Dermis microvascular lymphatic vessel endothelial cell (primary cell): ENCODE results near the gene GBX1. TPM values are rescaled to one million over a fixed set of nuclear protein-coding genes. Genes with fewer than 3 reads are reported as not detected.

ENCODE experiments used
- DNase-seq, 2 donors: peaks; one replicate each; pipeline versions ENCODE4 v3.0.0 to v3.0.0-alpha.2; 2010; ENCODE audit warnings: low read depth in 2 of 2
- total RNA-seq: library from RNA; depleted of rRNA; stranded (reverse); fragments of >200 nt; gene quantifications from 2 replicates; pipeline ENCODE4 v1.2.1, GENCODE V29; 2014

The GBX1 gene
- total RNA-seq, 1 donor from 2014 or later, result not detected

DNA sequence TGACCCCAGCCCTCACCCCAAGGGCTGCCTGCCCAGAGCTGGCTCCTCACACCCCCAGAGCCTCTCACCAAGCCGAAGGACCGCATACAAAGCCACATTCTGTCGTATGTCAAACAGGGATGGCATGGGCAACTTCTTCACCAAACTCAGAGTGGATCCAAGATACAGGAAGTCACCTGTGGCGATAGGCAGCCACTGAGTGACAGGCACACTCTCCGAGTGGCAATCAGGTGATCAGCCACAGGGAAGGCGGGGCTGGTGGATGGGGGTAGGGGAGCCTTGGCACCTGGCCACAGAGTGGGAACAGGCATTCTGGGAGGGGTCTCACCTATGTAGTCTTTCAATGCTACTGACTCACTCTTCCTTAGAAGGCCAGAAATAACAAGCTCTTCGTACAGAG, 26.7 kb upstream of the GBX1 start:
- no peak for DNase-seq

DNA sequence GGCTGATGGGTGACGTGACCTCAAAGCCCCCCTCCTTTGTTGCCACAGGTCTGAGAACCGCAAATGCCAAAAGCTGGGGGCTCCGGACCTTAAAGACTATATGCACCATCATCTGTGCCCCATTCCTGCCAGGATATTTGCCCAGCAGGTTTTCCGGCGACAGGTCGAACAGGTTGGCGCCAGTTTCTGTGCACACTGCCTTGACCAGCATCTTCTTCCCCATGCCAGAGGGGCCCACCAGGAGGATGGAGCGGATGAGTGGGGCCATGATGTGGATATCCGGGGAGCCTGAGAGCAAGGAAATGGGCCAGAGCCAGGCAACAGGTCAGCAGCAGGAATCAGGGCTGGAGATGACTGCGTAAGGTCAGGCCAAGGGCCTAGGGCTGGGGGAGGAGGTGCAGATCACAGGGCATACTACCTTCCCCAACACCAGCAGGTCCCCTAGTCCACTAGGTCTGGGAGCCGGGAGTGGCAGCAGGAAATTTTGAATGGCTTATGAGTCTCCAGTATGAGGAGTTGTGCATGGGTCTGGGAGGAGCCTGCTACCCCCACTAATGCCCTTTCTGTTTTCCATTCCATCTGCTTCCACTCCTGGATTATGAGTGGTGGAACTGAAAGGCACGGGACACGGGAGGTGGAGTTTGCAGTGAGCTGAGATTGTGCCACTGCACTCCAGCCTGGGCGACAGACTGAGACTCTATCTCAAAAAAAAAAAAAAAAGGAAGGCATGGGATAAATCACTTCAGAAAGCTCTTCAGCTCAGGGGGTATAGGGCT, 25.9 kb upstream of the GBX1 start:
- DNase-seq, result no peak

DNA sequence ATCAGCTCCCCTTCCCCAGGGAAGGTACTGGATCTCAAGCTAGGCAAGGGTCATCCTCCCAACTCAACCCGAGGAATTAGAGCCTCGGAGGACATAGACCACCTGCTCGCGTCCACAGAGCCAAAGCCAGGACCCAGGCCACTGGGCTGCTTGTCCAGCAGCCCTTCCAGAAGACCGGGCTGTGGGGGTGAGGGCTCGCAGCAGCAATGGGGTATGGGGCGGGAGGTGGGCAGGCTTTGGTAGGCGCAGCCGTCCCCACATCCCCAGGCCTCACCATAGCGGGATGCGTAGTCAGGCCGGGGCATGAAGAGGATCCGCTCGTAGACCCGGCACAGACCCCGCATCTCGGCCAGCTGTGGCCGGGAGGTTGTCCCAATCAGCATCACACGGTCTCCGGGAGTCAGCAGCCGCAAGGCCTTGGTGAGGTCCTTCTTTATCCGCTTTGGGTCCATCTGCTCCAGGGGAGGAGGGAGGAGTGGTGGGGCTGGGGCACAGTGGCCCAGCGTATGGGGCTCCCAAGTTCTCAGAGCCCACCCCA, 24.6 kb upstream of the GBX1 start:
- no peak for DNase-seq

DNA sequence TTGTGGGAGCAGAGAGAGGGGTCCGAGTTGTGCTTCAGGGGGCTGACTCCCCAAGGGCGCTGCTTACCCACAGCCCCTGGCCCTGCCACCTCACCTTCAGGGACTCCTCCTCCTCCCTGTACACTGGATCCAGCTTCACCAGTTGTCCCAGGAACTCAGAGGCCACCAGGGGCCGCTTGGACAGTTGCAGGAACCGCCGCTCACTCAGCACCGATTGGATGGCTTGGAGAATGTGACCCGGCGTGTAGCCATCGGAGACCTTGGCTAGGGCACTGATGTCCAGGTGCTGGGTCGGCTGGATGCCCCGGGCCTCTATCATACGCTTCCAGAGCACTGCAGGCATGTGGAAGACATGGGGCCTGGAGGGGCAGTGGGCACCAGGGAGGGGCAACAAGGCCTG, 24.1 kb upstream of the GBX1 start:
- DNase-seq, result no peak

DNA sequence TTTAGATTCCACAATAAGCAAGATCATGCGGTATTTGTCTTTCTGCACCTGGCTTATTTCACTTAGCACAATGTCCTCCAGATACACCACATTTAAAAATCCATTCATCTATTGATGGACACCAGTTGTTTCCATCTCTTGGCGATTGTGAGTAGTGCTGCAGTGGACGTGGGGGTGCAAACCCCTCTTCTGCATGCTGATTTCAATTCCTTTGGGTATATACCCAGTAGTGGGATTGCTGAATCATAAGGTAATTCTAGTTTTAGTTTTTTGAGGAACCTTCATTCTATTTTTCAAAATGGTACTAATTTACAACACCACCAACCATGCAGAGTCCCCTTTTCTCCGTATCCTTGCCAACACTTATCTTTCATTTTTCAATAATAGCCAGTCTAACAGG, 21.5 kb upstream of the GBX1 start:
- DNase-seq, result no peak

DNA sequence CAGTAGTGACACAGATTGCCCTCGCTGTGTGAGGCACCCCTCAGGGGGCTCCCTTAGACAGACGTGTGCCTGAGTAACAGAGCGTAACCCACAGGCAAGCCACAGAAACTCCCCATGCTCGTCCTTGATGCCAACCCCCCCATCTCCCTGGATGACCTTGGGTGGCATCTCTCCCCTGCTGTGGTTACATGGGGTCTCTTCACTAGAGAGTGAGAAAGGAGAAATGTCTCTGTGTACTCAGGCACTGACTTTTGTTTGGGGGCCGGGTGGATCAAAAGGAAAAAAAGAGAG, 20.7 kb upstream of the GBX1 start:
- no peak for DNase-seq

DNA sequence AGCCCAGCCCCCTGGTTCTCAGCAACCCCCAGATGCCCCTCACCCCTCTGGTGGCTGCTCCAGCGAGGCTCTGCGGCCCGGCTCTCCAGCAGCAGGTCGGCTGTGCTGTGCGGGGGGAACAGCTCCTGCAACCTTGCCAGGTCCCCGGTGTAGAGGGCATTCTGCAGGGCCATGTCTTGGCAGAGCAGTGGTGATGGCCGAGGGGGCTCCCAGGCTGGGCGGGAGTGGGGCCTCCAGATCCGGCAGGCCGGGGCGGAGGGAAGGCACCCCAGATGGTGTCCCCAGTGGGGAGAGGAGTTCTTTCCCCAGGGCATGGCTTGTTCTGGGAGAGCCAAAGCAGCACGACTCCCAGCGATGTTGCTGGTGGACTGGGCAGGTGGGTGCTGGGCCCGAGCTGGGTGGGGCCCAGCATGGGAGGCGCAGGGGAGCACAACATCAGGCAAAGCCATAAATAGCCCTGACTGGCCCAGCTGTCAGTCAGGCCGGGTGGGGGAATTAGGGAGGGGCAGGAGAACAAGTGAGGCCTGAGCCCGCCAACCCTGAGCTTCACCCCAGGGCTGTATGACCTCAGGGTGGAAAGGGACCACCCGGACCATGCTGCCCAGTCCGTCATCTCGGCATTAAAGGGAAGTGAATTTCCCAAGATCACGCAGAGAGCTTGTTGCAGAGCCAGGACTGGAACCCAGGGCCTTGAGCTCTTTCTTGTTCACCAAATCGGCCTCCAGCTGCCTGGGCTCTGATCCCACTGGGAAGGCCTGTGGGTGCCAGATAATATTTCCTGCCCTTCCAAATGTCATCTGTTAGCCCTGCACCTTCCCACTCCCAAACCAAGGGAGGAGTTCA, 20.1 kb upstream of the GBX1 start:
- DNase-seq, result no peak

DNA sequence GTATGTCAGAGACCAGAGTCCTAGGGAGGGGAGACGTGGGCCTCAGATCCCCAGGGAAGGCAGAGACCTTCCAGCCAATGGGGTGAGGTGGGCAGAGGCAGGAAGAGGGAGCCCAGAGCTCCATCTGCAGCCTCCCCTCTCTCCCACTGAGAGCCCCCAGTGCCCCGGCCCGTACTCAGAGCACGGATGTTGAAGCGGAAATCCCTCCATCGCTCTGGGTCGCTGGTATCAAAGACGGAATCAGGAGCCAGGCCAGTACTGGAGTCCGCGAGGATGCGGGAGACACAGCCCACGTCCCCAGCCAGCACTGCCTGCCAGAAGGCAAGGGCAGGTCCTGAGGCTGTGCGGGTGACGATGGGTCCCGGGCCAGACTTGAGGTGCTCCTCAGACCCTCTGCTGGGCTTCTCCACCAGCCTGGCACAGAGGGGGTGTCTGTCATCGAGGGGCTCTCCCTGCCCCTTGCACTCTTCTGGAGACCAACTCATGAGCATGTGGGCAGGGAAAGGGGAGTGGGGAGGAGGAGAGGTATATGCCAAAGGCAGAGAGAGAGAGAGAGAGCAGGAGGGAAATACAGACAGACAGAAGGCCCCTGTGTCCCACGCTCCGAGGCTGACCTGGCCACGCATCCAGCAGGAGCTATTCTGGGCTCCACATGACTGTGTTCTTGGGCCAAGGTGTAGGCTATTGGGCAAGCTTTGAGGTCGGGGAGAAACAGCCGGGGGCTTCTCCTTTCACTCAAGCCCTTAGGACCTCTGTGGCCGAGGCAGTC, 19.3 kb upstream of the GBX1 start, which contains the start of gene ASB10:
TSS of gene ASB10 (minus strand) at position 611 of the 769 bp plus-strand sequence. CDS start at position 491, 120 bp downstream.
- no peak for DNase-seq

DNA sequence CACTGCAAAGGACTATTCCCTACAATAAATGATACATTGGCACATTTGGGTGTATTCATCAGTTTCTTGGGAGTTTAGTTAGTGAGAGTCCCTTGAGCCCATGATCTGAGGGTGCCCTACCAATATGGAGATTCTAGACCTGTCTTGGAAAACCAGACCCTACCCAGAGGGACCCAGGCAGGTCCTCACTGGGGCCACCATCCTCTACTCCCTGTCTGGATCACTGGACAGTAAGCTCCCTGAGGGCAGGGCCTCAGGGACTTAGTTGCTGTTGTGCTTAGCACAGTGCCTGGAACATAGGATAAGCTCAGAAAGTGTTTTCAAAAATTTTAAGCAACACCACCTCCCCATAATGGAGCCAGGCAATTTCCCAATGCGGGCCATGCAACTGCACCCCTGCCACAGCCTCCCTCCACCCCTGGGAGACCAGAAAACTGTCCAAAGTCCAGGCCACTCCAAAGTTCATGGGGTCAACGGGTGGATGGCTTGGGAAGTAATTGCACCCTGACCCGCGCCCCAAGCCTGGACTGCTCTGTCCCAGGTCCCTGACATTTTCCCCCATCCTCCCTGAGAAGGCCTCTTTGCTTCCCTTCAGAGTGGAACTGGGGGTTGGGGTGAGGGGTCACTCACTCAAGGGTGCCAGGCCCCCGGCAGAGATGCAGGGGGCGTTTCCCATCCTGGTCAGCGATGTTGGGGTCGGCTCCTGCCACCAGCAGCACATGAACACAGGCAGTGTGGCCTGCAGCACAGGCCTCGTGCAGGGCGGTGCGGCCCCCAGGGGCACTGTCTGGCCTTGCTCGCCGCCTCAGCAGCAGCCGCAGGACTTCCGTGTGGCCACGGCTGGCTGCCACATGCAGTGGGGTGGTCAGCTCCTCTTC, 18.5 kb upstream of the GBX1 start:
- no peak for DNase-seq

DNA sequence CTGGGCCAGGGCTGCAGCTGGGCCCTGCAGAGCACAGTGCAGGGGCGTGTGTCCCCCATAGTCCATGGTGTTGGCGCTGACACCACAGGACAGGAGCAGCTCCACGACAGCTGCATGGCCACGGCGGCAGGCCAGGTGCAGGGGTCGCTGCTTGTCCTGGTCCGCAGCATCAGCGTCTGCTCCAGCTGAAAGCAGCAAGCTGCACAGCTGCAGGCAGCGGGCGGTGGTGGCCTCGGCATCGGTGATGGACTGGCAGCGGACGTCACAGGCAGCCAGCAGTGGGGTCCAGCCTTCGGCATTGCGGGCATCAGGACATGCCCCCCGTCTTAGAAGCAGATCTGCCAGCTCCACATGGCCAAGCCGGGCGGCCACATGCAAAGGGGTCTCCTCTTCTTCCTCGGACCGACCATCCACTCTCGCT, 13.5 kb upstream of the GBX1 start:
- DNase-seq, result no peak

DNA sequence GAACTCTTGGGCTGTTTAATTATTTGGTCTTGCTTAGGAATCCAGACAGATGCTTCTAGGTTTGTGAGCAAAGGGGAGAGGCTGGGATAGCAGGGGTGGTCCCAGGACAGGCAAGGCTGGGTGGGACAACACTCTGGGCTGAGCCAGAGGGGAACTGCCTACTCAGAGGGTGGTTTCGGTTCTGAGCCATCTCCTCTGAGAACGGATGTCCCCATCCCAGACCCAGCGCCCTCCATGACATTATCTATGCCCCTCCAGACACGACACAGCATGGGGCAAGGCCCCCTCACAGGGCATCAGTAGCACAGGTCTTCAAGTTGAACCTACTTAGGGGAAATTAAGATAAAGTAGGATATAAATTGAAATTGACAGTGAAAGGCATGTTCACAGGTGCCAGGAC, 12.5 kb upstream of the GBX1 start:
- DNase-seq, result no peak

DNA sequence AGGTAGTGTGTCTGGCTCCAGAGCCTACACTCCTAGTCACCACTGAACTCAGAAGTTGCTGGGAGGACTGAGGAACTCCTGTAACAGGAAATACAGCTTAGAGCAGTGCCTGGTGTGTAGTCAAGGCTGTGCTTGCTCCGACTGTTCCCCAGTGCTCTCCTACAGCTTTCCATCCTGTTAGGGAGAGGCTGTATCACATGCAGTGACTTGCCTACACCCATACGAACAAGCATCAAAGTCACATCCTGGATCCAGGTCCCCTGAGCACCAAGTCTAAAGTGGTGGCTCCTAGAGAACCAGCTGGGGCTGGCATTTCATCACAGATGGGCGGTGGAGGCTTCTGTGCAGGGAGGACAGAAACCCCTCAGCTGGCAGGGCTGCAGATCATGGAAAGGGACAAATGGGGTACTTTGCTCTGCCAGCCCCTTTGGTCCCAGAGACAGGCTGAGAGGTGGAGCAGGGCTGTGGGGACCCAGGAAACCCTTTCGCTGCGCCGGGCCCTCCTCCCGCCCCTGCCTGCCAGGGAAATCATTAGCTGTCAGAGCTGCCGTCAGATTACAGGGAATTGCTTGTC, 11.9 kb upstream of the GBX1 start:
- no peak for DNase-seq

DNA sequence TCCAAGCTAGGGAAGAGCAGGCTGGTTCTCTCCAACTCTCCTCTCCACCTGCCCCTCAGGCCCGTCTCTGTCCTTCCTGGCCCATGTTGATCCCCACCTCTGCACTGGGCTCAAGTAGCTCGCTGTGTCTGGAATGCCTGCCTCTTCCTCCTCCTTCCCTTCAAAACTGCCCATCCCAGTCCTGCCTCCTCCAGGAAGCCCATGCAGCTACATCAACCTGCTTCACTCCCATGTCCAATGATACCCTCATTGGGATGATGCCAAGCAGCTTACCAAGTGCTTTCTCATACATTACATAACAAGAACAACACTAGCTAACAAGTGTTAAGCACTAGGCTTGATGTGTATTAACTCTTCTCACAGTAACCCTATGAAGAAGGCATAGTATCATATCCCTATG, 11.3 kb upstream of the GBX1 start:
- no peak for DNase-seq

DNA sequence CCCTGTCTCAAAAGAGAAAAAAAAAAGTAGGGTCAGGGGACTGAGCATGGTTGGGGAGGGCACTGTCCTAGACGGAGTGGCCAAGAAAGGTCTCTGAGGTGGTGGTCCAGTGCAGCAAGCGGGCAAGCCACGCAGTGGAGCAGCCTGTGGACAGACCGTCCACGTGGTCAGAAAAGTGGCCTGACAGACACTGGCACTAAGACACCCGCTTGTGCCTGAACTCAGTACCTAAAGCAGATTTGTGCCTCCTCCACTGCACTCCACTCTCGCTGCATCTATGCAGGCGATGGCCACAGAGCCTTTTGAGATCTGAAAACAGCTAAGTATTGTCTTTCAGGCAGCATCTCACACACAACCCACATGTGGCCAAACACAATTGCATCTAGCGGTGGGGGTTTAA, 10.7 kb upstream of the GBX1 start:
- no peak for DNase-seq

DNA sequence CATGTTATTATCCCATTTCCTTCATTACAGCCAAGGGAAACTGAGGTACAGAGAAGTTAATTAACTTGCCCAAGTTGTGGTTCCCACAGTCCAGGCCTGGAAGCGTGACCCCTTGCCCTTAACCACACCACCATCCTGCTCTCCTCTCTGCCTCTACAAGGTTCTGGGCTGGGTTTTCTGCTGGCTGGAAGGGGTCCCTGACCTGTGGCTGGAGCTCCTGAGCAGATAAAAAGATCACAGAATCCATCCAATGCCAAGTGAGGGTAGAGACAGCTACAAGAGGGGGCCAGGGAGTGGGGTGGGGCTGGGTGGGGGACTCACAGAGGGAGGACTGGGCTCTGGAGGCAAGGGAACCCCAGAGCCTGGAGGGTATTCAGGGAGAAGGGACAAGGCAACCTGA, 9.8 kb upstream of the GBX1 start:
- no peak for DNase-seq

DNA sequence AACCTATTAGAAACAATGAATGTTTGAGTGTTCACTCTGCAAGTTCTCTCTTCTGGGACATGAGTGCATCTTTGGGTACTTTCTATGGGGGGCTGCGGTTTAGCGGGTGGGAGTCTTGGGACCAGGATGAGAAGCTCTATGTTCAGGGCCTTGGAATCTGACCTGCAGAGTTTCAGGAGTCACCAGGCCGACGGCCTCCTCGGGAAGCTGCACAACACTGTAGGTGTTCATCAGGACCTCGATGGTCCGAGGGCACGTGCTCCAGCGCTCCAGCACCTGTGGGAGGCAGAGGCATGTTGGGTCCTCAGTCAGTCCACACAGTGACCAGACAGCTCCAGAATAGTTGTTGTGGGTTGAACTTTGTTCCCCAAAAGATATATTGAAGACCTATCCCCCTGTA, 8.9 kb upstream of the GBX1 start:
- no peak for DNase-seq

DNA sequence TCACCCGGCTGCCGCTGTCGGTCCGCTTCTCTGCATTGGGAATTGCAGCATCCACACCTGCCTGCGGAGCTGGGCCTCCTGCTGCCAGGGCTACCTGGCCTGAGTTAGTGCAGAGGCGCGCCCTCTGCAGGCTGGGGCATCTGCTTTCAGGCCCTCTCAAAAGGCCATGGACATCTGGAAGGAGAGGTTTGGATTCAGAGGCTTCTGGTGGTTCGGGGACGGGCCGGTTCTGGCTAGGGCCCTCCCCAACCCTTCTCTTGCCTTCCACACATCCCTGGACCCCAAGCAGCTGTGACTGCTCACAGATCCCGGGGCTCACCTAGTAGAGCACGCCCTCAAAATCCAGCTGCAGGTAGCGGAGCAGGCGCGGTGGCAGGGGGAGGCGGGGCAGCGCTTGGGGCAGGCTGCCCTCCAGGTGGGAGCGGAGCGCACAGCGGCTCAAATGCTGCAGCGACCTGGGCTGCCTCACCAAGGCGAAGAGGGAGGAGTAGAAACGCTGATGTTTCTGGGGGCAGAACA, 8.4 kb upstream of the GBX1 start:
- no peak for DNase-seq

DNA sequence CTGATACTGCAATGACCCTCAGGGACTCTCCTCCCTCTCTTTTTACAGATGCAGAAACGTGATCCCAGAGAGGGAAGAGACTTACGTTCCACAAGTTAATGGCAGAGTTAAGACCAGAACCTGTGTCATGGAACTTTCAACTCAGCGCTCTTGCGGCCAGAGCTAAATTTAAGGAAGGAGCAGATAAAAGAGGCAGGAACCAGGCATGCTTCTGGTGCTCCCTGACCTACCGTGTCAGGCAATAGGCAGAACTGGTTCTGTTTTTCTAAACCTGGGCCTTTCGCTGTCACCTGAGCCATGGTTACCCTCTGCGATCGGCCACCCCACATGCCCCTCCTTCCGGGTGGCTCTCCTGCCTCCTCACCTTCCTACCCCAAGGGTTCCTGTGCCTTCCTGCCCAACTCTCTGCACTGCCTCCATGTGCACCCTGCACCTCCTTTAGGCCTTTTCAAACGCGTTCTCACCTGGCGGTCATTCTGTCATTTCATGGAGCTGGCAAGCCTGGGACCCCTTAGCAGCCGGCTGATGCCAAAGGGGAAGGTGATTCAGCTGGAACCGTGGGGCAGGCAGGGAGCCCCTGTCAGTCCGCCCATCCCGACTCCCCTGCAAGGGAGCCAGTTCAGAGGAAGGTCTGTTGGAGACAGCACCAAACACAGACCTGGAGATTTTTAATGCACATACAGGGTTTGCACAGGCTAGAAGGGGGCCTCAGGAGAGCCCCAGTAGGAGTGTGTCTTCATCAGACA, 7.7 kb upstream of the GBX1 start:
- no peak for DNase-seq

DNA sequence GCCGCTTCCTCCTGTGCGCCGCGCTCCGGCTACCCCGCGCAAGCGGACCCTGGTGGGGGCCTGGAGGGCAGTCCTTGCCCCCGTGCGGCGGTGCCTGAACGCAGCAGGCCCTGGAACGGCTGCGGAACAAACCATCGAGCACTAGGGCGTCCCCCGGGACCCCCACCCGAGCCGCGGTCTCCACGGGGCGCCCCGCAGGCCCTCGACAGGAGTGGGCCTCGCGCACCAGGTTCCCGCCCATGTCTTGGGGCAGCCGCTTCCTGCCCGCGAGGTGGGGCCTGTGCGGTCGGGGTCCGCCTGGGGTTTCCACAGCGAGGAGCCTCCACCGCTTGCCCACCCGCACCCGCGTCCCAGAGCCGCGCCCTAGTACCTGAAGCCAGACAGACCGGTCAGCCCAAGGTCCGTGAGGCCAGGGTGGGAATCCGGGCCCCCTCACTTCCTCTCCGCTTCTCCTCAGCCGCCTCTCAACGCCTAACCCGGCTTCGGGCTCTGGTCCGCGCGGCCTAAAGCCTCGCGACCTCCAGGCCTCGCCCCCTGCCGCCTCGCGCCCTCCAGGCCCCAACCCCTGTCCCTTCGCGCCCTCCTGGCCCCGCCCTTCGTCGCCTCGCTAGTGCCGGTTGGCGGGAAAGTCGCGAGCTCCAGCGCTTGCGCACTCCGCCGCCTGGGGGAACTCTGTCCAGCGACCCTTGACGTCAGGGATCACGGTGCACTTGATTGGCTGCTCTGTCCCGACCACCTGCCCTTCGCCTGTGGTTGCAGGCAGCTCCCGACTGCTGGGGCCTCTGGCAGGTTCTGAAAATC, 7.0 kb upstream of the GBX1 start:
- DNase-seq, result peak in 1 of 2 donors; percentile 67
